ENCODE measurements around the gene FAM204A.

Gene FAM204A

GRCh38 chr10:118311505-118311904, 30.6 kb downstream of the FAM204A start:
- Mint-ChIP-seq H3K27ac (no peak overlapping the region), H3K9me3 (no peaks in the 10 kb centered on the region), H3K4me1 (no peaks in the 10 kb centered on the region), H3K4me3 (no peak overlapping the region), H3K27me3 (no peaks in the 10 kb centered on the region), H3K36me3 (peaks cover 13% of the 10 kb centered on the region)
- CTCF ChIA-PET, result no interaction called here
- no peak for DNase-seq

DNA sequence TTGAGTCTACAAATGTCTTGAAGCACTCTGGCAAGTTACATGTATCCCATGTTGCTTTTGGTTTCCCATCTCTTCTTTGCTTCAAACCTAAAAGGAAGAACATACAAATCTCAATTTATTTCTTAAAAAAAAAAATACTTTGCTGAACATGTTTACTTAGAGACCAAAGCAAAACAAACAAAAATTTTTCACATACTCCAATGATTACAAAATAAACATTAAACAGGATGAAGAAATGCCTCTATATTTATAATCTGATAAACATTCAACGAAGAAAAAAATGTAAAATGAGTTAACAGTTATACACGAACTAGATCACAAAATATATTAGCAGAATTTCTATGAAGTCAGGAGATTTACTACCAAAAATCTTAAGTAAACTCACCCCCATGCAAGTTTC, 31.3 kb downstream of the FAM204A start:
- H3K27ac Mint-ChIP-seq, result no peak overlapping the region
- H3K36me3 Mint-ChIP-seq, result peaks cover 18% of the 10 kb centered on the region
- CTCF ChIA-PET, result interaction anchor here (0.7 to 0.8 kb wide), 2 partner anchors 113 to 150 kb away, joined by 3 read pairs; no protein-coding TSS in a partner anchor
- no peak overlapping the region for H3K4me3 Mint-ChIP-seq
- H3K27me3 Mint-ChIP-seq, result no peaks in the 10 kb centered on the region
- no peak for DNase-seq
- no peaks in the 10 kb centered on the region for H3K4me1 Mint-ChIP-seq
- no peaks in the 10 kb centered on the region for H3K9me3 Mint-ChIP-seq

- no peaks in the 10 kb centered on the region for H3K9me3 Mint-ChIP-seq
- no peak overlapping the region for H3K4me3 Mint-ChIP-seq
- H3K27ac Mint-ChIP-seq, result no peak overlapping the region
- DNase-seq, result no peak
- no peaks in the 10 kb centered on the region for H3K27me3 Mint-ChIP-seq
- CTCF ChIA-PET, result no interaction called here
- H3K4me1 Mint-ChIP-seq, result no peaks in the 10 kb centered on the region
- peaks cover 24% of the 10 kb centered on the region for H3K36me3 Mint-ChIP-seq
Observed at GRCh38 chr10:118309911-118310310, 32.2 kb downstream of the FAM204A start.

DNA sequence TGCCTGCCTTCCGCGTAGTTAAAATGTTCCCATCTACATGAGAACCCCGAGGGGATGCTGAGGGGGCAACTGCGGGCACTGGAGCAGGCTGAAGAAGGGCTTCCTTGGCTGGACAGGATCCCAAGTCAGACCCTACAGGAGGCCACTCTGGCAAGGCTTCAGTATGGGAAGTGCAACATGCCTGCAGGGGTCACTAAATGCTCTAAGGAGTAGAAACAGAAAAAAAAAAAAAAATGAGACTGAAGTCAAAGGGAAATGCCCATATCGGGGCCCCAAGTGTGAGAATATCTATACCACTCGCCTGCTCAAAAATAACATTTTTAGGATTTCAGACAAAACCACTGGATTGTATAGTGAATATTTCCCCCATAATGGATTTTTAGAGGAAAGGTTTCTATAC, 33.5 kb downstream of the FAM204A start:
- H3K27me3 Mint-ChIP-seq, result no peaks in the 10 kb centered on the region
- no peak overlapping the region for H3K27ac Mint-ChIP-seq
- H3K36me3 Mint-ChIP-seq, result peaks cover 25% of the 10 kb centered on the region
- H3K9me3 Mint-ChIP-seq, result no peaks in the 10 kb centered on the region
- CTCF ChIA-PET, result no interaction called here
- DNase-seq, result no peak
- no peaks in the 10 kb centered on the region for H3K4me1 Mint-ChIP-seq
- no peak overlapping the region for H3K4me3 Mint-ChIP-seq

DNA sequence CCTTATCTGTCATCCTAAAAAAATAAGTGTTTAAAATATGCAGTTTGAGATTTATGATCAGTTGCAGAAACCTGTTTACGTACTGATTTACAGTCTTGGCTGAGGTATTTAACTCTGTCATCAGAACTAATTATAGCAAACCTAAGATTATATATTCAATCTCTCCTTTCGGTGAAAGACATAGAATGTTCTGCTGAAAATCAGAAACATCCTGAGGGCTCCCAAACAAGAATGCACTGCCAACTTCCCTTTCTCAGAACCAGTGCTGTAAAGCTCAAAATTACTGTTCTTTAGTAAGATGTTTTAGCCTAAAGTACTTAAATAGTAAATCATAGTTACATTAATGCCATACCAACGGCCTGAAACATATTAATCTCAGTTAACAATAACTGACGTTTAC, 34.3 kb downstream of the FAM204A start:
- Mint-ChIP-seq H3K27ac (no peak overlapping the region), H3K4me3 (no peak overlapping the region), H3K4me1 (no peaks in the 10 kb centered on the region), H3K36me3 (peaks cover 24% of the 10 kb centered on the region), H3K9me3 (no peaks in the 10 kb centered on the region), H3K27me3 (no peaks in the 10 kb centered on the region)
- CTCF ChIA-PET, result interaction anchor here (0.8 kb wide), 1 partner anchor 15 kb away, joined by 3 read pairs; no protein-coding TSS in a partner anchor
- DNase-seq, result no peak

- Mint-ChIP-seq H3K4me1 (no peaks in the 10 kb centered on the region), H3K27ac (no peak overlapping the region), H3K4me3 (no peak overlapping the region), H3K36me3 (peaks cover 22% of the 10 kb centered on the region), H3K27me3 (no peaks in the 10 kb centered on the region), H3K9me3 (no peaks in the 10 kb centered on the region)
- CTCF ChIA-PET, result interaction anchor here (0.8 kb wide), 1 partner anchor 16 kb away, joined by 3 read pairs; no protein-coding TSS in a partner anchor
- DNase-seq, result no peak
Observed at GRCh38 chr10:118307220-118307619, 34.9 kb downstream of the FAM204A start.

DNA sequence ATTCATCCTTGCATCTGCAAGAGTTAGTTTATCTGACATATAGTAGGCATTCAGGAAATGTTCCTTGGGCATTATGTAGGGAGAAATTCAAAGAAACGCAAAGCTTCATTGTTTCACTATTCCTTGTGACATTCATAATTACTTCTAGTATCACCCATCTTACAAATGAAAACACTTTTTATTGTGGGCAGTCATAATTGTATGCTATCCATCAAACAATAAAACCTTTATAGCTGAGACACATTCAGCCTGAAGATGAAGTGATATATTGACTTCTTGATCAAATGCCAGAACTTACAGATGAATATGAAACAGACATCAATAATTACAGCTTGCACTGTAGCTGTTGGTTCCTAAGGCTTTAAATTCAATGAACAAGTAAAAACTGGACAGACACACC, 36.4 kb downstream of the FAM204A start:
- Mint-ChIP-seq H3K36me3 (peaks cover 22% of the 10 kb centered on the region), H3K9me3 (no peaks in the 10 kb centered on the region), H3K4me1 (no peaks in the 10 kb centered on the region), H3K4me3 (no peak overlapping the region), H3K27me3 (no peaks in the 10 kb centered on the region), H3K27ac (no peak overlapping the region)
- DNase-seq, result no peak
- CTCF ChIA-PET, result interaction anchor here (1.0 kb wide), 1 partner anchor 21 kb away, joined by 3 read pairs; no protein-coding TSS in a partner anchor

GRCh38 chr10:118304521-118304920, 37.6 kb downstream of the FAM204A start:
- H3K9me3 Mint-ChIP-seq, result no peaks in the 10 kb centered on the region
- CTCF ChIA-PET, result interaction anchor here (1.0 kb wide), 1 partner anchor 22 kb away, joined by 3 read pairs; no protein-coding TSS in a partner anchor
- H3K27ac Mint-ChIP-seq, result no peak overlapping the region

DNA sequence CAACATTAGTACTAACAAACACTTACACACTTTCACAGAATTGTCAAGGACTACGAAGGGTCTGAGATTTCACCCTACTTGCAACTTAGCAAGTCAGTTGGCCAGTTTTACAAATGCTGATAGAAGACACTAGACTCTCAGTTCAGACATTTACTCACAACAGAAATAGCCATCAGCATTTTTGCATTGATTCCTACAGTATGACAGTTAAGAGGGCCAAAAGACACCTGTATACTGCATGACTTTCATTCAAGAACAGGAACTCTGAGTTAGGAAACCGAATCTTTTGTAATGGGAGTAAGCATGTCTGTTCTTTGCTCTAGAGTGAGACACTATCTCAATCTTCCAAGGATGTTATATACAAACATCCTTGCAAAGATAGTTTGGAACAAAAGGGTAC, 40.9 kb downstream of the FAM204A start:
- CTCF ChIA-PET, result no interaction called here
- no peak overlapping the region for H3K27ac Mint-ChIP-seq
- H3K4me3 Mint-ChIP-seq, result no peak overlapping the region
- peaks cover 10% of the 10 kb centered on the region for H3K36me3 Mint-ChIP-seq
- peaks cover 5% of the 10 kb centered on the region for H3K27me3 Mint-ChIP-seq
- H3K4me1 Mint-ChIP-seq, result no peaks in the 10 kb centered on the region
- no peaks in the 10 kb centered on the region for H3K9me3 Mint-ChIP-seq
- no peak for DNase-seq

More at GRCh38 chr10:118304521-118304920, 37.6 kb downstream of the FAM204A start:
- Mint-ChIP-seq H3K27me3 (no peaks in the 10 kb centered on the region), H3K36me3 (peaks cover 19% of the 10 kb centered on the region), H3K4me1 (no peaks in the 10 kb centered on the region), H3K4me3 (no peak overlapping the region)
- DNase-seq, result no peak

DNA sequence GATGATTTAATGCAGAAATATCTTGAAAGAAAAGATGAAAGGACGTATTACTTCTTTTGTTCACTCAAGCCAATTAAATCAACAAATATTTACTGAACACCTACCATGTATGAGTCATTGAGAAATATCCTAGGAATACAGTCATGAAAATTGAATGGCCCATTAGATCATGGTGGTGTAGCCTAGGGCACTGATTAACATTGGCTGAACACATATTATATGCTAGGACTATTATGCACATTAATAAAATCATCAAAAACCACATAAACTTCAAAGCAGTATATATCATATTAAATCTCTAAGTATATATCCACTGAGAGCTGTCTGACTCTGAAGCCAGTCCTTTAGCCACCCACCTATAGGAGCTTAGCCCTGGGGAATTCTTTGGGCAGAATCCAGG, 41.8 kb downstream of the FAM204A start:
- H3K9me3 Mint-ChIP-seq, result no peaks in the 10 kb centered on the region
- H3K27ac Mint-ChIP-seq, result no peak overlapping the region
- no peak overlapping the region for H3K4me3 Mint-ChIP-seq
- no peak for DNase-seq
- peaks cover 8% of the 10 kb centered on the region for H3K27me3 Mint-ChIP-seq
- CTCF ChIA-PET, result interaction anchor here (1.2 kb wide), 1 partner anchor 41 kb away, joined by 3 read pairs; no protein-coding TSS in a partner anchor
- H3K36me3 Mint-ChIP-seq, result peaks cover 4% of the 10 kb centered on the region
- no peaks in the 10 kb centered on the region for H3K4me1 Mint-ChIP-seq

DNA sequence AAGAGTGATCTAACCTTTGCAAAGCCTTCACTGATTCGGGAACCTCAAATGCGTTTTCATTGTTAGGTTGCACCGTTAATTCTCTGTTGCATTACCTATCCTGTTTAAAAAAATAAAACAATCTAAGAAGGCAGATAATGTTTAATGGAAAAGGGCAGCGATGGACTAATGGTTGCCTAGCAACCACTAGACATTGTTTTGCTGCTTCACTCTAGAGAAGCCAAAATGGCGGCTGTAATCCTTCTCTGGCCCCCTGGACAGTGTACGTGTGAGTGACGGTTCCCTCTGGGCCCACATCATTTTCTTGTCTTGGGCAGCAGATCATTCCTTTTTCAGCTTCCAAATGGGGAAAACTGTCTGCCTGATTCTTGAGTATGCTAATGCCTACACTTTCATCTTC, 43.3 kb downstream of the FAM204A start:
- CTCF ChIA-PET, result no interaction called here
- H3K9me3 Mint-ChIP-seq, result no peaks in the 10 kb centered on the region
- no peak overlapping the region for H3K27ac Mint-ChIP-seq
- H3K27me3 Mint-ChIP-seq, result peaks cover 8% of the 10 kb centered on the region
- DNase-seq, result no peak
- no peak overlapping the region for H3K4me3 Mint-ChIP-seq
- no peaks in the 10 kb centered on the region for H3K4me1 Mint-ChIP-seq
- no peaks in the 10 kb centered on the region for H3K36me3 Mint-ChIP-seq

DNA sequence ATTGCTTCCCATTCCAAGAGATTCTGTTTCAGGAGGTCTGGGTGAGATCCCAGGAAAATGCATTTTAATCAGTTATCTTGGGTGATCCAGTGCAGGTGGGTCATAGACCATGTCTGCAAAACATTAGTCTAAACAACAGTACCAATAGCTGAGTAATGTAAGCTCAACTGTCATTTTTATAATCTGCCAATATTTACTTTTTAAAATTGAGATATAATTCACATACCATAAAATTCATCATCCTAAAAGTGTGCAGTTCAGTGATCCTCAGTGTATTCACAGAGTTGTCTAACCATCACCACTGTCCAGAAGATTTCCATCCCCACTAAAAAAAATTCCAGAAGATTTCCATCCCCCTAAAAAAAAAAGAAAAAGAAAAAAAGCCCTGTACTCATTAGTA, 51.0 kb downstream of the FAM204A start:
- no peaks in the 10 kb centered on the region for H3K4me1 Mint-ChIP-seq
- no peaks in the 10 kb centered on the region for H3K9me3 Mint-ChIP-seq
- no peak overlapping the region for H3K4me3 Mint-ChIP-seq
- H3K36me3 Mint-ChIP-seq, result no peaks in the 10 kb centered on the region
- peaks cover 23% of the 10 kb centered on the region for H3K27me3 Mint-ChIP-seq
- no peak overlapping the region for H3K27ac Mint-ChIP-seq
- CTCF ChIA-PET, result no interaction called here
- DNase-seq, result no peak

- Mint-ChIP-seq H3K27me3 (peaks cover 27% of the 10 kb centered on the region), H3K27ac (no peak overlapping the region), H3K9me3 (no peaks in the 10 kb centered on the region), H3K36me3 (no peaks in the 10 kb centered on the region), H3K4me3 (no peak overlapping the region), H3K4me1 (no peaks in the 10 kb centered on the region)
- DNase-seq, result no peak
- CTCF ChIA-PET, result no interaction called here
Observed at GRCh38 chr10:118290471-118290995, 51.6 kb downstream of the FAM204A start.

DNA sequence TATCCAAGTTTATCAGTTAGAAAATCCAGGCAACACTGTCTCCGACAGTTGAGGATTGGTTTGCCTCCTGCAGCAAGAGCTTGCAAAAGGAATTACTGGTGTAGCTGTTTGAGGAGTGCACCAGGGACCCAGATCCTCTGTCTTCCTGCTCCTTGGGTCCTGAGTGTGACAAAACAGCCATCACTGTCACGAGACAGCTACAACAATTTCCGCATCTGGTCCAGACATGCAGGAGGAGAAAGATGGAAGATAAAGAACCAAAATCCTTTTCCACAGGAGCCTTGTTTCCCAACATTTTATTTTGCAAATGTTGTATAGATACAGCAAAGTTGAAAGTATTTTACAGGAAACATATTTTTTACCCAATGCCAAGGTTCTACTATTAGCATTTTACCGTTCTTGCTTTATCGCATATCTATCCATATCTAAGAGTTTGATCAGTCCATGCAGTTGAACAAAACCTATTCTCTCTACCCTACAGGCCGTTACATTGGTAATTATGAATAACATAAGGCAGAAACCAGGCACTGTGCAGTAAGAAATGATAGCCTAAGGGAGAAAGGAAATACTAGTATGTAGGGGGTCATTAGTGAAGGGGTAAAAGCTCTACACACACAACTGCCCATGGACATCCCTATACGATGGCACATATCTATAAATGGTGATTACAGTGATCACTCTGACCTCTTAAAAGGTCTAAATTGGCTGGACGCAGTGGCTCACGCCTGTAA, 54.9 kb downstream of the FAM204A start:
- CTCF ChIA-PET, result no interaction called here
- no peak for DNase-seq
- Mint-ChIP-seq H3K4me3 (no peak overlapping the region), H3K36me3 (no peaks in the 10 kb centered on the region), H3K27me3 (peaks cover 27% of the 10 kb centered on the region), H3K27ac (no peak overlapping the region), H3K4me1 (no peaks in the 10 kb centered on the region), H3K9me3 (no peaks in the 10 kb centered on the region)

Data from activated naive CD4-positive, alpha-beta T cell treated with anti-CD3 and anti-CD28 coated beads, Interleukin-2, amount 10 ng/mL, durations not matched to agents 7 days and 5 days (primary cell).